ENCODE measurements around the gene MLLT6. TPM values are rescaled to one million over a fixed set of nuclear protein-coding genes. Genes with fewer than 3 reads are reported as not detected.

MLLT6 gene
- total and polyA plus RNA-seq, 2 of the 13 experiments (the other 11 are each of a cell fraction or from before 2014, with no cell fraction given), result 50.7 to 69.5 TPM

- TF ChIP-seq ZFP37 (CRISPR knock-in tag; IDR thresholded peaks at IDR 0.05; ENCODE audit: borderline replicate concordance), result no peak
- TF ChIP-seq ZNF670 (CRISPR knock-in tag; IDR thresholded peaks at IDR 0.05; ENCODE audit: borderline replicate concordance), result peak; percentile 75
- no peak for TF ChIP-seq HCFC1 (IDR thresholded peaks at IDR 0.05; ENCODE audit: low read depth, low read length)
- TF ChIP-seq CHD4 (IDR thresholded peaks at IDR 0.05; ENCODE audit: borderline replicate concordance, low read length), result peak; percentile 76; the same call in 1 of the 2 replicates
- TF ChIP-seq HNF4A (CRISPR knock-in tag; IDR thresholded peaks at IDR 0.05), result peak; percentile 97
- TF ChIP-seq MAF1 (CRISPR knock-in tag; IDR thresholded peaks at IDR 0.05; ENCODE audit: borderline replicate concordance), result no peak
- peak; percentile 68; the same call in 1 of the 2 replicates for TF ChIP-seq ZNF431 (CRISPR knock-in tag; IDR thresholded peaks at IDR 0.05; ENCODE audit: borderline replicate concordance, low read depth)
- peak in 1 of 2 experiments; percentile 48; a peak in 3 of 4 replicates for TF ChIP-seq POLR2A (IDR thresholded peaks at IDR 0.05; ENCODE audit: insufficient read depth in 1 of 2, low read depth in 2 of 2, low read length in 2 of 2)
- TF ChIP-seq TP53 (CRISPR knock-in tag; conservative IDR thresholded peaks at IDR 0.05), result no peak
- no peak for TF ChIP-seq ATF3 (CRISPR knock-in tag; IDR thresholded peaks at IDR 0.05)
- TF ChIP-seq SNAPC4 (CRISPR knock-in tag; IDR thresholded peaks at IDR 0.05), result no peak
- no peak for TF ChIP-seq SP1 (IDR thresholded peaks at IDR 0.05)
- TF ChIP-seq SP1 (CRISPR knock-in tag; IDR thresholded peaks at IDR 0.05), result no peak; the same call in 1 of the 2 replicates
- no peak for TF ChIP-seq ZUFSP (CRISPR knock-in tag; IDR thresholded peaks at IDR 0.05; ENCODE audit: borderline replicate concordance)
- TF ChIP-seq ZNF569 (CRISPR knock-in tag; IDR thresholded peaks at IDR 0.05; ENCODE audit: borderline replicate concordance), result no peak
- no peak for TF ChIP-seq PAF1 (CRISPR knock-in tag; IDR thresholded peaks at IDR 0.05)
- TF ChIP-seq ZNF20 (CRISPR knock-in tag; IDR thresholded peaks at IDR 0.05), result no peak
- peak; percentile 44; the same call in 1 of the 2 replicates for TF ChIP-seq ISL2 (CRISPR knock-in tag; IDR thresholded peaks at IDR 0.05)
- TF ChIP-seq ZNF570 (CRISPR knock-in tag; IDR thresholded peaks at IDR 0.05; ENCODE audit: borderline replicate concordance), result no peak
- peak; percentile 52; the same call in 1 of the 2 replicates for TF ChIP-seq GMEB1 (CRISPR knock-in tag; IDR thresholded peaks at IDR 0.05; ENCODE audit: borderline replicate concordance)
- TF ChIP-seq ZNF788 (CRISPR knock-in tag; IDR thresholded peaks at IDR 0.05; ENCODE audit: borderline replicate concordance), result peak; percentile 67; the same call in 1 of the 2 replicates
Measured at GRCh38 chr17:38746004-38746848, 41.2 kb downstream of the MLLT6 start (continued).

Measured in HepG2 (cell line).